Pancreas (tissue), 10 donors: ENCODE results near the gene PLS1. TPM values are rescaled to one million over a fixed set of nuclear protein-coding genes. Genes with fewer than 3 reads are reported as not detected.
"Not testable (repeated sequence)": the region's sequence is repeated elsewhere in the genome, so short reads cannot be mapped to it uniquely, and the experiment has no call there.

ENCODE experiments used
- ATAC-seq, 4 donors: fragments of 200-7000 bp; cut with Tn5 transposase; one replicate each; pipeline versions ENCODE4 v1.8.0 to v1.9.1; 2020; ENCODE audit warnings: mild to moderate bottlenecking in 4 of 4, moderate library complexity in 4 of 4
- DNase-seq, 6 donors: peaks; one replicate each; pipeline ENCODE4 v3.0.0-alpha.2; 2020
- FAIRE-seq: peaks from 2 replicates; lab custom pipeline; 2012; peaks lifted over from hg19 to GRCh38; lab: Jason Lieb, UNC
- H3K27ac ChIP-seq, 4 donors: fragments of 200-600 bp; sonication (generic); 1 replicate in 3 of 4; 2 replicates in 1 of 4; pipeline versions ENCODE4 v1.5.0 to v1.8.0; 2020
- H3K27me3 ChIP-seq, 4 donors: fragments of 200-600 bp; one replicate each; pipeline ENCODE4 v1.8.0; 2021
- H3K36me3 ChIP-seq, 3 donors: fragments of 200-600 bp; sonication (generic) in 1 of 3; one replicate each; pipeline versions ENCODE4 v1.5.0 to v1.8.0; 2020 to 2021
- H3K4me1 ChIP-seq, 3 donors: fragments of 200-600 bp; one replicate each; pipeline ENCODE4 v1.8.0; 2021
- H3K4me3 ChIP-seq, 4 donors: fragments of 200-600 bp; sonication (generic) in 2 of 4; one replicate each; pipeline versions ENCODE4 v1.5.0 to v1.8.0; 2020 to 2021
- H3K9me3 ChIP-seq, 4 donors: fragments of 200-600 bp; one replicate each; pipeline ENCODE4 v1.8.0; 2021
- WGBS, 2 donors: extraction: QIAGEN DNeasy Blood & Tissue Kit; methylation state at CpG; one replicate each; pipeline ENCODE4 v1.1.7; 2013; 5-methylcytosine and 5-hydroxymethylcytosine counted together
- intact Hi-C, 3 donors: fragments of 100-400 bp; cut with DNase I; formaldehyde crosslinking; loops; one replicate each; pipeline versions ENCODE4 v1.11.1 to v1.14.2; 2022
- polyA plus RNA-seq, 2 donors: library from polyadenylated mRNA; stranded (reverse); fragments of 200-250 nt; gene quantifications; one replicate each; pipeline ENCODE4 v1.2.3, GENCODE V29; 2013
- total RNA-seq, 6 donors: library from RNA; stranded (reverse); fragmentation: NEBNext Ultra II Directional in 4 of 6; extraction: Animal tissue kit (Norgen Biotek cat#: 25700) in 4 of 6; gene quantifications; one replicate each; pipeline versions ENCODE4 v1.2.1 to v1.2.4, GENCODE V29; 2021 to 2023
- TF ChIP-seq, protein P1 (sequence below), 4 donors: fragments of 200-600 bp; sonication (generic) in 3 of 4; IDR thresholded peaks; one replicate each; pipeline versions ENCODE4 v1.5.0 to v1.8.0; 2021; ENCODE audit warnings: antibody characterized with exemption in 4 of 4
- donor health status: healthy with polysubstance abuse.
- donor health status: DM: no; HTN: no; CAD: no; lungs with moderate emphysema.
- donor health status: DM: no; HTN: no; CAD: no.
- donor health status: control.
- donor health status: control.
- donor health status: Bipolar disorder and iron deficiency.
- donor health status: DM: yes; HTN: yes; CAD: no.
- donor health status: DM: no; HTN: no; CAD: no.
- donor health status: DM: no; HTN: no; CAD: no.
- donor health status: DM: yes; HTN: yes; CAD: no.

Gene PLS1
- total and polyA plus RNA-seq, 8 donors, result 3.0 to 23.6 (median 10.2) TPM

DNA sequence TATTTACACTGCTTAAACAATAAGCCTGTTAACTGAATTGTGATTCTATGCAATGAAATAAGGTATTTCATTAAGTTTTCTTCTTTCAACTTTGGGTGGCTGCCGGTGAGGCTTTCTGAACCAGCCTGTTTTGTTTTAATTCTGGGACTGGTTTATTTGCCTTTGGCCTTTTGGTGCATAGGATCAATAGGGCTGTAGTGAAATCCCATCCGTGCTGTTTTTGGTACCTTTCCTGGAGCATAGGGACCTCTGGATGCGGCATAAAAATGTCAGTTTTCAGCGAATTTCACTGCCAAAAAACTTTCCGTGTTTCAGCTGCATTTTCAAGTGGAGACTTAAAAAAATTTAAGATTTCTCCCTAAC lies 514 bp downstream of the PLS1 start:
- Histone ChIP-seq H3K27ac (peak overlapping the region; percentile 75 to 94 (median 87)), H3K27me3 (no peaks in the 10 kb centered on the region), H3K4me3 (peak overlapping the region; percentile 35 to 70 (median 61)), H3K4me1 (peaks cover 0 to 3% (median 0%) of the 10 kb centered on the region in 3 donors), H3K9me3 (no peaks in the 10 kb centered on the region), H3K36me3 (no peaks in the 10 kb centered on the region)
- intact Hi-C loops, result no loop called here
- peak; percentile 4 to 31 (median 19) for ATAC-seq
- 2 to 4% methylated on average over 5 of the region's 5 CpGs for WGBS, 2 donors
- FAIRE-seq, result no peak
- no peak for DNase-seq
- TF ChIP-seq, protein P1, sequence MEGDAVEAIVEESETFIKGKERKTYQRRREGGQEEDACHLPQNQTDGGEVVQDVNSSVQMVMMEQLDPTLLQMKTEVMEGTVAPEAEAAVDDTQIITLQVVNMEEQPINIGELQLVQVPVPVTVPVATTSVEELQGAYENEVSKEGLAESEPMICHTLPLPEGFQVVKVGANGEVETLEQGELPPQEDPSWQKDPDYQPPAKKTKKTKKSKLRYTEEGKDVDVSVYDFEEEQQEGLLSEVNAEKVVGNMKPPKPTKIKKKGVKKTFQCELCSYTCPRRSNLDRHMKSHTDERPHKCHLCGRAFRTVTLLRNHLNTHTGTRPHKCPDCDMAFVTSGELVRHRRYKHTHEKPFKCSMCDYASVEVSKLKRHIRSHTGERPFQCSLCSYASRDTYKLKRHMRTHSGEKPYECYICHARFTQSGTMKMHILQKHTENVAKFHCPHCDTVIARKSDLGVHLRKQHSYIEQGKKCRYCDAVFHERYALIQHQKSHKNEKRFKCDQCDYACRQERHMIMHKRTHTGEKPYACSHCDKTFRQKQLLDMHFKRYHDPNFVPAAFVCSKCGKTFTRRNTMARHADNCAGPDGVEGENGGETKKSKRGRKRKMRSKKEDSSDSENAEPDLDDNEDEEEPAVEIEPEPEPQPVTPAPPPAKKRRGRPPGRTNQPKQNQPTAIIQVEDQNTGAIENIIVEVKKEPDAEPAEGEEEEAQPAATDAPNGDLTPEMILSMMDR (IDR thresholded peaks at IDR 0.05), result no peak

DNA sequence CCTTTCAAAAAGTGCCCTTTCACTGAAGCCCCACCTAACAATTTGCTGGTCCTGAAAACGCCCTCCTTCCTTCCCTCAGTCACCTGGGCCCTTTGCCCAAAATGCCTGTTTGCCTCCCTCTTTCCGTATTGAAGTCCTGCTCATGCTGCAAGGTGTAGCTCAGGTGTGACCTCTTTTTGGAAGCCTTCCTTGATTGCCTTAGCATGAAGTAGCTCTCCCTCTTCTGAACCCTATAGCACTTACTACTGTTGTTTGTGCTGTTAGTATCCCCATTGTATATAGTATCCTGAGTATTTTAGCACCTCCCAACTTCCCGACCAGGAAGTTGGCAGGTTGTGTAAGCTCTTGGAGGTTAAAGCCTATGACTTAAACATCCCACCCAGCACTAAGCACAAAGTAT lies 1.7 kb downstream of the PLS1 start:
- no peak for DNase-seq
- no peak for ATAC-seq
- no peak for FAIRE-seq
- Histone ChIP-seq H3K27ac (peak overlapping the region in 1 of 4 donors; percentile 94), H3K36me3 (no peaks in the 10 kb centered on the region), H3K4me3 (peak overlapping the region in 2 of 4 donors; percentile 59 to 63), H3K9me3 (no peaks in the 10 kb centered on the region), H3K4me1 (peaks cover 0 to 3% (median 0%) of the 10 kb centered on the region in 3 donors), H3K27me3 (no peaks in the 10 kb centered on the region)
- TF ChIP-seq, protein P1 (IDR thresholded peaks at IDR 0.05), result no peak
- intact Hi-C loops, result no loop called here
- 17 to 34% methylated on average over 3 of the region's 3 CpGs for WGBS, 2 donors

DNA sequence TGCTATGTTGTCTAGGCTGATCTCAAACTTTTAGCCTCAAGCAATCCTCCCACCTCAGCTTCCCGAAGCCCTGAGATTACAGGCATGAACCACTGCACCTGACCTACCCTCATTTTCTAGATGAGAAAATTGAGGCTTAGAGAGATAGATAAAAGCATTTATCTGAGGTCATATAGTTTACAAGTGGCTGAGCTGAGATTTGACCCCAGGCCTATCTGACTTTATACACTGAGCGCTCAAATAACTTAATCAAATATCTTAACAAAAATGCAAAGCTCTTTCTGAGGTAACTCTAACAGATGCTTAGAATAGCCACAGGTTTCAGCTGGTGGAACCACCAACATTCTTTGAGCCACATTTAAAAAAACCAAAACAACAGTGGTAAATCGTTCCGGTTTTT lies 5.5 kb downstream of the PLS1 start:
- ATAC-seq, result no peak
- FAIRE-seq, result no peak
- H3K36me3 ChIP-seq, result no peaks in the 10 kb centered on the region
- intact Hi-C loops, result no loop called here
- H3K4me3 ChIP-seq, result no peak overlapping the region
- H3K27me3 ChIP-seq, result no peaks in the 10 kb centered on the region
- no peaks in the 10 kb centered on the region for H3K9me3 ChIP-seq
- H3K4me1 ChIP-seq, result peaks cover 0 to 7% (median 0%) of the 10 kb centered on the region in 3 donors
- 87 to 94% methylated on average over 4 of the region's 4 CpGs for WGBS, 2 donors
- H3K27ac ChIP-seq, result no peak overlapping the region
- no peak for DNase-seq
- TF ChIP-seq, protein P1 (IDR thresholded peaks at IDR 0.05), result no peak

DNA sequence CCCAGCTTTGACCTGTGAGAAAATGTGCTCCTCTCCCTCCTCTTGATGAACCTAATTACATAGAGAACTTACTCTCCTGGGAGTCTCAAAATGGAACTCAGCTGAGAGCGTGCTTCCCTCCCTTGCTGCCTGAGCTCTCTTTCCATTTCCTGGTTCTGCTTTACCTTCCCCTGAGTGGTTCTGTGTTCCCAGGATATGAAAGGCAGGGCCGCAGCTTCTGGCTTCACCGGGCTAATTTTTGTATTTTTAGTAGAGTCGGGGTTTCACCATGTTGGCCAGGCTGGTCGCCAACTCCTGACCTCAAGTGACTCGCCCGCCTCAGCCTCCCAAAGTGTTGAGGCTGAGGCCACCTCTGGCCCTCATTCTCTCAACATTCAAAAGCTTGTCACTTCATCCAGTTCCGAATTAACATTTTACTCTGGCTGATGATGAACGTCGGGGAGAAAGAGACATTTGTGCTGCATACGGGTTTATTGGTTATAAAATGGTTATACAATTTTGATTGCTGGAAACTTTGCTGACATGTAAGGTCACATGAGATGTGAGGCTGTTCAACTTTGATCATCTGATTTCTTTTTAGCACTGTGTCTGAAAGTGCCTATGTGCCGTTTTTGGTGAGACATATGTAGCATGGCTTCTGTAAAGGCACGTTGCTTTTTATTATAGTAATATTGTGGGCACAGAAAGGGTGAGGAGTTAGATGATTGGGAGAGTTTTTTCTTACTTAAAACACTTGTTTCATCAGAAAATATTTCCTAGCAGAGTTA lies 6.6 kb downstream of the PLS1 start:
- Histone ChIP-seq H3K27ac (no peak overlapping the region), H3K4me3 (no peak overlapping the region), H3K9me3 (no peaks in the 10 kb centered on the region), H3K36me3 (no peaks in the 10 kb centered on the region), H3K4me1 (peaks cover 0 to 7% (median 0%) of the 10 kb centered on the region in 3 donors), H3K27me3 (no peaks in the 10 kb centered on the region)
- intact Hi-C loops, result no loop called here
- WGBS, 2 donors, result 92 to 94% methylated on average over 13 of the region's 13 CpGs
- no peak for FAIRE-seq
- TF ChIP-seq, protein P1 (IDR thresholded peaks at IDR 0.05), result no peak
- no peak for ATAC-seq
- no peak for DNase-seq

DNA sequence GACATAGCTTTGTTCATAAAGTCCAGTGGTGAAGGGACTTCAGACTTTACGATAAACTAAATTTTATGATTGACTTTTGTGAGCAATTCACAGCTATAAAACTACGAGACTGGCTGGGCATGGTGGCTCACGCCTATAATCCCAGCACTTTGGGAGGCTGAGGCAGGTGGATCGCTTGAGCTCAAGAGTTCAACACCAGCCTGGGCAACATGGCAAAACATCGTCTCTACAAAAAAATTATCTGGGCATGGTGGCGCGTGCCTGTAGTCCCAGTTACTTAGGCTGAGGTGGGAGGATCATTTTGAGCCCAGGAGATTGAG lies 7.2 kb downstream of the PLS1 start:
- DNase-seq, H3K27me3 ChIP-seq, FAIRE-seq, H3K27ac ChIP-seq, H3K4me3 ChIP-seq, ATAC-seq, H3K36me3 ChIP-seq, intact Hi-C loops, H3K4me1 ChIP-seq, H3K9me3 ChIP-seq: not testable (repeated sequence)
- WGBS, 2 donors, result 91 to 97% methylated on average over 7 of the region's 7 CpGs
